Astrocyte of the cerebellum (primary cell): ENCODE results near the gene PSMG4.

Experiments
- DNase-seq: peaks from one replicate; pipeline ENCODE4 v3.0.0-alpha.2; 2011; ENCODE audit warnings: low read depth
- H3K4me3 ChIP-seq: 2 replicates; pipeline ENCODE4 v1.5.1; 2011; ENCODE audit warnings: mild to moderate bottlenecking, low read depth, low read length, moderate library complexity
- CTCF ChIP-seq: IDR thresholded peaks from 2 replicates; pipeline ENCODE4 v1.5.1; 2012; ENCODE audit warnings: low read length, low read depth, moderate library complexity, mild to moderate bottlenecking; ENCODE audit errors: missing control alignments
- in situ Hi-C: cut with HindIII; loops from 2 replicates; pipeline ENCODE4 v1.10.0; 2017; ENCODE audit warnings: low sequenced_read_pairs

Gene PSMG4

DNA sequence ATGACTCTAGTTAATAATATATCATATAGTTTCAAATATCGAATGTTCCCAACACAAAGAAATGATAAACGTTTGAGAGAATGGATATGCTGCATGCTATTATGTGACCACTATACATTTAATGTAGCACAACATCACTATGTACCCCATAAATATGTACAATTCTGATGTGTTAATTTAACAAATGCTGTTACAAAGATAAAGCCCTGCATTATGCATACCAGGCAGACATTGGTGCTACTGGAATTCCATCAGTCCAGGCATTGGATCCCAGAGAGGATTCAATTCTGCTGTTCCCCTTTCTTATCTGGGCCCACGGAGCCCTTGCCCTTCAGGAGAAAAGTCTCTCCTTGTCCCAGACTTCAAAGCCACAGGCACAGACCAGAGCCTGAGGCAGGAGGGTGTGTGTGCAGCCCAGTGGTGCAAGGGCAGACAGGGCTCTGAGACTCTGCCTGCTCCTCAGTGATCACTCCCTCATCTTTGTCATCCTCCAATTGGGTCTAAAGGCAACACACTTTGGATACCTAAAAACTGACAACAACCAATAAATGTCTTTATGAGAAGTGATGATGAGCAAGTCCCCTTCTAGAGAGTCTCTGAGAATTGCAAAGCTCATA lies 45.2 kb downstream of the PSMG4 start:
- no peak for DNase-seq
- in situ Hi-C loops, result no loop called here
- TF ChIP-seq CTCF, result no peak
- no peak overlapping the region for H3K4me3 ChIP-seq

- in situ Hi-C loops, result no loop called here
Observed at GRCh38 chr6:3304500-3305215, 45.9 kb downstream of the PSMG4 start.

GRCh38 chr6:3305216-3305565 lies 46.4 kb downstream of the PSMG4 start:
- no peak for DNase-seq
- no peak for TF ChIP-seq CTCF
- H3K4me3 ChIP-seq, result no peak overlapping the region
- in situ Hi-C loops, result no loop called here

More at GRCh38 chr6:3304500-3305215, 45.9 kb downstream of the PSMG4 start:
- no peak for TF ChIP-seq CTCF
- H3K4me3 ChIP-seq, result no peak overlapping the region
- DNase-seq, result no peak

GRCh38 chr6:3305831-3306230 lies 47.1 kb downstream of the PSMG4 start:
- TF ChIP-seq CTCF, result no peak
- DNase-seq, result no peak
- H3K4me3 ChIP-seq, result no peak overlapping the region
- in situ Hi-C loops, result no loop called here

GRCh38 chr6:3306848-3307247 lies 48.1 kb downstream of the PSMG4 start:
- DNase-seq, result no peak
- in situ Hi-C loops, result no loop called here

GRCh38 chr6:3307436-3307835 lies 48.7 kb downstream of the PSMG4 start:
- in situ Hi-C loops, result no loop called here
- H3K4me3 ChIP-seq, result no peak overlapping the region
- DNase-seq, result no peak
- TF ChIP-seq CTCF, result no peak

More at GRCh38 chr6:3306848-3307247, 48.1 kb downstream of the PSMG4 start:
- H3K4me3 ChIP-seq, result no peak overlapping the region
- TF ChIP-seq CTCF, result no peak
